HCT116 (cell line): Measurements from ENCODE around the gene RAB19.

Experiments
- CBX3 ChIP-seq: IDR thresholded peaks from 2 replicates; pipeline ENCODE4 v1.6.1; 2012; ENCODE audit warnings: low read depth
- CTCF ChIP-seq, 3 experiments: fragments of 200-600 bp in 1 of 3; sonication (generic) in 1 of 3; IDR thresholded peaks in 2 of 3; conservative IDR thresholded peaks in 1 of 3; 2 replicates each; pipeline ENCODE4 v1.5.1; 2012 to 2017; ENCODE audit warnings: low read depth in 2 of 3, low read length in 2 of 3, antibody characterized with exemption in 1 of 3, borderline replicate concordance in 1 of 3, control low read depth in 1 of 3, mild to moderate bottlenecking in 1 of 3, mixed read lengths in 1 of 3, mixed run types in 1 of 3, moderate library complexity in 1 of 3; ENCODE audit not compliant: insufficient read depth in 1 of 3
- ELF1 ChIP-seq: IDR thresholded peaks from 2 replicates; pipeline ENCODE4 v1.6.1; 2012; ENCODE audit warnings: low read depth, borderline replicate concordance
- EZH2 ChIP-seq: fragments of 200-600 bp; sonication (generic); IDR thresholded peaks from 2 replicates; pipeline ENCODE4 v1.6.1; 2017; ENCODE audit warnings: antibody characterized with exemption, mixed run types
- EZH2phosphoT487 ChIP-seq: fragments of 200-600 bp; IDR thresholded peaks from 2 replicates; pipeline ENCODE4 v1.6.1; 2018; ENCODE audit warnings: antibody characterized with exemption, borderline replicate concordance
- FOSL1 ChIP-seq: IDR thresholded peaks from 2 replicates; pipeline ENCODE4 v1.6.1; 2012; ENCODE audit warnings: low read depth
- JUND ChIP-seq: IDR thresholded peaks from 2 replicates; pipeline ENCODE4 v1.6.1; 2012
- POLR2A ChIP-seq: IDR thresholded peaks from 2 replicates; pipeline ENCODE4 v1.7.0; 2011; ENCODE audit warnings: borderline replicate concordance; ENCODE audit not compliant: insufficient read depth, insufficient read length; ENCODE audit errors: extremely low read depth
- POLR2AphosphoS5 ChIP-seq: IDR thresholded peaks from 2 replicates; pipeline ENCODE4 v1.6.1; 2011; ENCODE audit warnings: mild to moderate bottlenecking, low read depth, low read length, moderate library complexity
- REST ChIP-seq: IDR thresholded peaks from 2 replicates; pipeline ENCODE4 v1.6.1; 2012; ENCODE audit warnings: low read depth
- YY1 ChIP-seq: IDR thresholded peaks from 2 replicates; pipeline ENCODE4 v1.6.1; 2011; ENCODE audit warnings: low read length, low read depth, moderate library complexity, mild to moderate bottlenecking; ENCODE audit not compliant: insufficient replicate concordance; ENCODE audit errors: extremely low read depth
- ZNF274 ChIP-seq: fragments of 200-500 bp; sonication (Bioruptor generic); IDR thresholded peaks from 2 replicates; pipeline ENCODE4 v1.6.1; 2014; ENCODE audit warnings: mild to moderate bottlenecking, low read depth, low read length, inconsistent platforms

GRCh38 chr7:140433396-140433795, 29.5 kb downstream of the RAB19 start:
- no peak for TF ChIP-seq ELF1
- TF ChIP-seq CTCF (IDR thresholded peaks at IDR 0.05 in 2 of 3, conservative IDR thresholded peaks at IDR 0.05 in 1 of 3; ENCODE audit: borderline replicate concordance in 1 of 3, insufficient read depth in 1 of 3, low read depth in 2 of 3, low read length in 2 of 3): no peak
- no peak for TF ChIP-seq EZH2phosphoT487
- TF ChIP-seq CBX3: no peak
- TF ChIP-seq POLR2A: no peak
- TF ChIP-seq REST: no peak
- TF ChIP-seq ZNF274: no peak
- no peak for TF ChIP-seq EZH2
- TF ChIP-seq POLR2AphosphoS5: no peak
- no peak for TF ChIP-seq YY1
- no peak for TF ChIP-seq FOSL1
- TF ChIP-seq JUND: no peak
